Measurements from ENCODE around the gene TXNRD1.
"Not testable (repeated sequence)": the region's sequence is repeated elsewhere in the genome, so short reads cannot be mapped to it uniquely, and the experiment has no call there.

The TXNRD1 gene

DNA sequence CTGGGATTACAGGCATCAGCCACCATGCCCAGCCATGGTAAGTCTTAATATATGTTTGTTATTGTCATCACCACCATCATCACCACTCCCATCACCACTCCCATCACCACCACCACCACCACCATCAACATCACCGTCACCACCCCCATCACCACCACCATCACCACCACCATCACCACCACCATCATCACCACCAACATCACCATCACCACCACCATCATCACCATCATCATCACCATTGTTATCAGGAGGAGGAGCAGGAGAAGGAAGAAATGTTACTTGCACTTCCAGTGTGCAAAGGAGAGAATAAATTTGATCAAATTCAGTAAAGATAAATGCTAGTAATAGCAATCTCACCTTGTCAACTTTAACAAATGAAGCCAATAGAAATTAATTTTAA is 169.9 kb downstream of the TXNRD1 start:
- Histone ChIP-seq H2AFZ (ENCODE audit: low read depth, low read length) (no peak overlapping the region), H3K9me3 (ENCODE audit: low read length) (no peaks in the 10 kb centered on the region), H3K27me3 (ENCODE audit: insufficient read depth, low read length) (no peaks in the 10 kb centered on the region), H3K4me1 (ENCODE audit: insufficient read depth, low read length) (no peaks in the 10 kb centered on the region), H3K4me3 (ENCODE audit: low read length) (no peak overlapping the region), H3K36me3 (ENCODE audit: insufficient read depth, low read length) (no peaks in the 10 kb centered on the region)

DNA sequence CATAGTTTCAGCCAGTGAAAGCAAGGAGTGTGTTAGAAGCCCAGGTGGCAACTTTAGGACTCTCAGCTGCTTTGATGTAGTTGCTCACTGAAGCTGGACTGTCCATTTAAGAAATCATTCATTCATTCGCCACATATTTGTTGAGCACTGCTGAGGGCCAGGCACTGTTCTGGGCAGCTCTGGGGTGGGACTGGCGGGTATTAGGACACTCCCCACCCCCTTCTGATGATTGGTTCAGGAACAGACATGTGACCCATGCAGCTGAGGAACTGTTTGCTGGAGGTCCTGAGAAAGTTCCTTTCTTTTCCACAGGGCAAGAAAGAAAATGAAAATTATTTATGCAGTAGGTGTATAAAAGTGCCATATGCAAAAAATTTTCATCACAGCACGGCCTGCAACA is 170.9 kb downstream of the TXNRD1 start:
- no peak overlapping the region for H2AFZ ChIP-seq (ENCODE audit: low read depth, low read length)
- no peak overlapping the region for H3K4me3 ChIP-seq (ENCODE audit: low read length)
- H3K9me3 ChIP-seq (ENCODE audit: low read length): no peaks in the 10 kb centered on the region
- H3K4me1 ChIP-seq (ENCODE audit: insufficient read depth, low read length): no peaks in the 10 kb centered on the region
- H3K27me3 ChIP-seq (ENCODE audit: insufficient read depth, low read length): no peaks in the 10 kb centered on the region
- no peaks in the 10 kb centered on the region for H3K36me3 ChIP-seq (ENCODE audit: insufficient read depth, low read length)

DNA sequence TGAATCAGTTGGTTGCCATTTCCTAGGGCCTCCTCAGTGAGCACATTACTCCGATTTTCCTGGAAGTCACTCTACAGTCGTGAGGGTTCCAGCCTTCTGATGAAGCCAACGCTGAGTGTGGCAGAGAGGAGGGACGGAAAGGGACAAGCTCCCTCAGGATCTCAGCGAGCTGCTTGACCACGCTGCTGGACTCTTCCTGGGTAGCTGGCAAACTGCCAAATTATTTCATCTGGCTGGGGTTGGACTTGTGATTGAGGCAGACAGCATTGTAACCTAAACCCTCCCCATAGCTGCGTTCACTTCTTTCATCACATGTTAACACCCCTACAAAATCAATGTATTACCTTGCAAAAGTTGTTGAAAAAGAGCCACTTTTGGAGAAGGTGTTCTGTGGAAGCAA is 171.6 kb downstream of the TXNRD1 start:
- no peaks in the 10 kb centered on the region for H3K27me3 ChIP-seq (ENCODE audit: insufficient read depth, low read length)
- no peaks in the 10 kb centered on the region for H3K9me3 ChIP-seq (ENCODE audit: low read length)
- no peaks in the 10 kb centered on the region for H3K36me3 ChIP-seq (ENCODE audit: insufficient read depth, low read length)
- no peaks in the 10 kb centered on the region for H3K4me1 ChIP-seq (ENCODE audit: insufficient read depth, low read length)
- H3K4me3 ChIP-seq (ENCODE audit: low read length): no peak overlapping the region
- no peak overlapping the region for H2AFZ ChIP-seq (ENCODE audit: low read depth, low read length)

DNA sequence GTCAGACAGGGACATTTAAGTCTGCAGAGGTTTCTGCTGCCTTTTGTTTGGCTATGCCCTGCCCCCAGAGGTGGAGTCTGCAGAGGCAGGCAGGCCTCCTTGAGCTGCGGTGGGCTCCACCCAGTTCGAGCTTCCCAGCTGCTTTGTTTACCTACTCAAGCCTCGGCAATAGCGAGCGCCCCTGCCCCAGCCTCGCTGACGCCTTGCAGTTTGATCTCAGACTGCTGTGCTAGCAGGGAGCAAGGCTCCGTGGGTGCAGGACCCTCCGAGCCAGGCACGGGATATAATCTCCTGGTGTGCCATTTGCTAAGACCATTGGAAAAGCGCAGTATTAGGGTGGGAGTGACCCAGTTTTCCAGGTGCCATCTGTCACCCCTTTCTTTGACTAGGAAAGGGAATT is 178.5 kb downstream of the TXNRD1 start:
- not testable (repeated sequence) for H3K27me3 ChIP-seq (ENCODE audit: insufficient read depth, low read length); H3K9me3 ChIP-seq (ENCODE audit: low read length); H3K36me3 ChIP-seq (ENCODE audit: insufficient read depth, low read length); H3K4me1 ChIP-seq (ENCODE audit: insufficient read depth, low read length); H2AFZ ChIP-seq (ENCODE audit: low read depth, low read length); H3K4me3 ChIP-seq (ENCODE audit: low read length)
